ENCODE data around the gene KHK.

Gene KHK

DNA sequence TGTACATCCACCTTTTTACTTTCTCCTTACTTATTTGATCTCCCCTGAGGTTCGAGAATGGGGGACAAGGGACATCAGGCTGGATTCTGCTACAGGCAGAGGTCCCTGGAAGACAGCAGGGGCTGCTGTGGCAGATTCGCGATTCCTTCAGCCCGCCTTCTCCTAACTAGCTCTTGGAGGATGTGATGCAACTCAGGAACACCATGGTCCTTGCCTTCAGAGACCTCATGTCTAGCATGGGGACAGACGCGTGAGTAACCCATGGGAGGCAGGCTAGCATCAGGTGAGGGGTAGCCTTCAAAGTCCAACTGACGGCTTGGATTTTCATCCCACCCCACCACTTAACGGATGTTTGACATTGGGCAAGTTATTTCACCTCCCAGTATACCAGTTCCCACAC lies 61.4 kb downstream of the KHK start:
- Histone ChIP-seq H3K36me3 (ENCODE audit: insufficient read depth, insufficient read length, low read length) (no peaks in the 10 kb centered on the region), H3K9me3 (ENCODE audit: insufficient read depth, low read length) (no peaks in the 10 kb centered on the region), H3K4me3 (ENCODE audit: insufficient read length, low read depth) (no peak overlapping the region), H3K9ac (ENCODE audit: insufficient read length, low read depth) (no peak overlapping the region), H3K4me1 (ENCODE audit: insufficient read depth, insufficient read length) (peaks cover 4% of the 10 kb centered on the region), H3K27me3 (ENCODE audit: insufficient read depth, insufficient read length) (no peaks in the 10 kb centered on the region)
- no peak for TF ChIP-seq ZNF274 (IDR thresholded peaks at IDR 0.05; ENCODE audit: low read depth, low read length)
- TF ChIP-seq YY1 (IDR thresholded peaks at IDR 0.05; ENCODE audit: insufficient read depth, insufficient read length): no peak
- TF ChIP-seq SUZ12 (IDR thresholded peaks at IDR 0.05; ENCODE audit: extremely low read depth, insufficient read depth, insufficient read length): no peak
- DNase-seq (ENCODE audit: low read depth, low spot score): no peak

- Histone ChIP-seq H3K27me3 (ENCODE audit: insufficient read depth, insufficient read length) (no peaks in the 10 kb centered on the region), H3K4me3 (ENCODE audit: insufficient read length, low read depth) (no peak within 1 kb of the TSS), H3K9me3 (ENCODE audit: insufficient read depth, low read length) (no peaks in the 10 kb centered on the region), H3K9ac (ENCODE audit: insufficient read length, low read depth) (no peak within 1 kb of the TSS), H3K36me3 (ENCODE audit: insufficient read depth, insufficient read length, low read length) (no peaks in the 10 kb centered on the region), H3K4me1 (ENCODE audit: insufficient read depth, insufficient read length) (peaks cover 4% of the 10 kb centered on the region)
- TF ChIP-seq YY1 (IDR thresholded peaks at IDR 0.05; ENCODE audit: insufficient read depth, insufficient read length) (no peak), ZNF274 (IDR thresholded peaks at IDR 0.05; ENCODE audit: low read depth, low read length) (no peak), SUZ12 (IDR thresholded peaks at IDR 0.05; ENCODE audit: extremely low read depth, insufficient read depth, insufficient read length) (no peak)
- no peak for DNase-seq (ENCODE audit: low read depth, low spot score)
Observed at GRCh38 chr2:27148801-27149439, 62.3 kb downstream of the KHK start, which contains the start of gene TCF23. Gene TCF23 (plus strand): TSS chr2:27149004. CDS start chr2:27149134, 130 bp downstream.

- Histone ChIP-seq H3K4me1 (ENCODE audit: insufficient read depth, insufficient read length) (peaks cover 4% of the 10 kb centered on the region), H3K36me3 (ENCODE audit: insufficient read depth, insufficient read length, low read length) (no peaks in the 10 kb centered on the region), H3K27me3 (ENCODE audit: insufficient read depth, insufficient read length) (no peaks in the 10 kb centered on the region), H3K4me3 (ENCODE audit: insufficient read length, low read depth) (no peak overlapping the region), H3K9me3 (ENCODE audit: insufficient read depth, low read length) (no peaks in the 10 kb centered on the region), H3K9ac (ENCODE audit: insufficient read length, low read depth) (no peak overlapping the region)
- DNase-seq (ENCODE audit: low read depth, low spot score): no peak
- TF ChIP-seq ZNF274 (IDR thresholded peaks at IDR 0.05; ENCODE audit: low read depth, low read length): no peak
- TF ChIP-seq SUZ12 (IDR thresholded peaks at IDR 0.05; ENCODE audit: extremely low read depth, insufficient read depth, insufficient read length): no peak
- no peak for TF ChIP-seq YY1 (IDR thresholded peaks at IDR 0.05; ENCODE audit: insufficient read depth, insufficient read length)
Observed at GRCh38 chr2:27149570-27150405, 63.2 kb downstream of the KHK start.
